ENCODE measurements around the gene CDK5RAP3. TPM values are rescaled to one million over a fixed set of nuclear protein-coding genes. Genes with fewer than 3 reads are reported as not detected.

Gene CDK5RAP3
- polyA plus RNA-seq, 2 of the 4 experiments (the other 2 are of a cell fraction) = 124 to 165 TPM

GRCh38 chr17:47969930-47970724 is 786 bp upstream of the CDK5RAP3 start:
- Histone ChIP-seq H3K27ac (peak overlapping the region; percentile 75 to 76), H3K4me3 (peak overlapping the region; percentile 23), H3K4me2 (peak overlapping the region; percentile 71), H3K4me1 (peaks cover 53% of the 10 kb centered on the region), H3K9me3 (no peaks in the 10 kb centered on the region)
- DNase-seq (ENCODE audit: low read depth in 1 of 2, low spot score in 1 of 2) = no peak
- WGBS (ENCODE audit: missing lambda C conversion rate) = 64% methylated on average over 15 of the region's 15 CpGs
- CTCF ChIA-PET = interaction anchor here (0.6 to 38.7 kb wide), 33 partner anchors 8 to 1258 kb away, joined by 3 to 1426 read pairs (median 6); partner anchors contain the start of genes PNPO, PRR15L, SCRN2 and SP2
- ATAC-seq = no peak
- no peak for FAIRE-seq
- TF ChIP-seq ZSCAN20 (CRISPR knock-in tag; IDR thresholded peaks at IDR 0.05) = no peak
- no peak for TF ChIP-seq HOXB5 (CRISPR knock-in tag; IDR thresholded peaks at IDR 0.05)
- no peak for TF ChIP-seq RNF2 (IDR thresholded peaks at IDR 0.05; ENCODE audit: borderline replicate concordance, low read depth)
- TF ChIP-seq FOXS1 (CRISPR knock-in tag; IDR thresholded peaks at IDR 0.05) = no peak
- no peak for TF ChIP-seq CHD4 (IDR thresholded peaks at IDR 0.05; ENCODE audit: borderline replicate concordance)
- TF ChIP-seq TFCP2L1 (CRISPR knock-in tag; IDR thresholded peaks at IDR 0.05) = no peak
- TF ChIP-seq CHD2 (IDR thresholded peaks at IDR 0.05; ENCODE audit: low read length, partially characterized antibody) = no peak
- TF ChIP-seq ESRRA (IDR thresholded peaks at IDR 0.05; ENCODE audit: borderline replicate concordance, low read length) = no peak
- TF ChIP-seq JUN (IDR thresholded peaks at IDR 0.05) = no peak
- POLR2A ChIA-PET = interaction anchor here (0.6 to 2.1 kb wide), 17 partner anchors 12 to 877 kb away, joined by 3 to 29 read pairs (median 5); partner anchors contain the start of genes LRRC46, MRPL10, NFE2L1 and PNPO

GRCh38 chr17:47973541-47973940 is 2.6 kb downstream of the CDK5RAP3 start:
- ChIA-PET CTCF (interaction anchor here (0.6 to 38.7 kb wide), 10 partner anchors 9 to 848 kb away, joined by 3 to 1426 read pairs (median 9); partner anchors contain the start of genes PNPO, PRR15L and SCRN2), POLR2A (no interaction called here)
- TF ChIP-seq PBX3 (IDR thresholded peaks at IDR 0.05) (no peak), HMGXB4 (CRISPR knock-in tag; IDR thresholded peaks at IDR 0.05; ENCODE audit: borderline replicate concordance) (no peak), RNF2 (IDR thresholded peaks at IDR 0.05; ENCODE audit: borderline replicate concordance, low read depth) (no peak), TP53 (CRISPR knock-in tag; IDR thresholded peaks at IDR 0.05) (no peak), CBX2 (IDR thresholded peaks at IDR 0.05; ENCODE audit: borderline replicate concordance, low read depth) (no peak), ZSCAN20 (CRISPR knock-in tag; IDR thresholded peaks at IDR 0.05) (no peak), ESRRA (IDR thresholded peaks at IDR 0.05; ENCODE audit: borderline replicate concordance, low read length) (no peak), CBX8 (IDR thresholded peaks at IDR 0.05) (no peak), BCL3 (IDR thresholded peaks at IDR 0.05) (no peak), RAD21 (conservative IDR thresholded peaks at IDR 0.05 in 1 of 2, IDR thresholded peaks at IDR 0.05 in 1 of 2) (no peak), NFE2L2 (conservative IDR thresholded peaks at IDR 0.05; ENCODE audit: low read length) (no peak), BHLHE40 (IDR thresholded peaks at IDR 0.05; ENCODE audit: low read depth, low read length) (no peak), SREBF2 (IDR thresholded peaks at IDR 0.05) (no peak), HOXB13 (CRISPR knock-in tag; IDR thresholded peaks at IDR 0.05; ENCODE audit: low read depth) (no peak)
- TF ChIP-seq, protein P1, sequence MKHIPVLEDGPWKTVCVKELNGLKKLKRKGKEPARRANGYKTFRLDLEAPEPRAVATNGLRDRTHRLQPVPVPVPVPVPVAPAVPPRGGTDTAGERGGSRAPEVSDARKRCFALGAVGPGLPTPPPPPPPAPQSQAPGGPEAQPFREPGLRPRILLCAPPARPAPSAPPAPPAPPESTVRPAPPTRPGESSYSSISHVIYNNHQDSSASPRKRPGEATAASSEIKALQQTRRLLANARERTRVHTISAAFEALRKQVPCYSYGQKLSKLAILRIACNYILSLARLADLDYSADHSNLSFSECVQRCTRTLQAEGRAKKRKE (CRISPR knock-in tag; IDR thresholded peaks at IDR 0.05; ENCODE audit: low read depth) = no peak
- Histone ChIP-seq H3K4me2 (no peak overlapping the region), H3K27ac (no peak overlapping the region), H3K4me3 (no peak overlapping the region), H3K4me1 (peaks cover 20% of the 10 kb centered on the region), H3K9me3 (no peaks in the 10 kb centered on the region)
- DNase-seq (ENCODE audit: low read depth in 1 of 2, low spot score in 1 of 2) = no peak
- ATAC-seq = no peak
- WGBS (ENCODE audit: missing lambda C conversion rate) = 92% methylated on average over 8 of the region's 8 CpGs
- no peak for FAIRE-seq
